Measurements from ENCODE around the gene PGD.
A peak's percentile ranks its signal among the peaks of the same experiment; 100 is the strongest.
"Not testable (repeated sequence)": the region's sequence is repeated elsewhere in the genome, so short reads cannot be mapped to it uniquely, and the experiment has no call there.

PGD gene

GRCh38 chr1:10399444-10399941, 629 bp downstream of the PGD start:
- DNase-seq (ENCODE audit: low spot score) = peak; percentile 44

DNA sequence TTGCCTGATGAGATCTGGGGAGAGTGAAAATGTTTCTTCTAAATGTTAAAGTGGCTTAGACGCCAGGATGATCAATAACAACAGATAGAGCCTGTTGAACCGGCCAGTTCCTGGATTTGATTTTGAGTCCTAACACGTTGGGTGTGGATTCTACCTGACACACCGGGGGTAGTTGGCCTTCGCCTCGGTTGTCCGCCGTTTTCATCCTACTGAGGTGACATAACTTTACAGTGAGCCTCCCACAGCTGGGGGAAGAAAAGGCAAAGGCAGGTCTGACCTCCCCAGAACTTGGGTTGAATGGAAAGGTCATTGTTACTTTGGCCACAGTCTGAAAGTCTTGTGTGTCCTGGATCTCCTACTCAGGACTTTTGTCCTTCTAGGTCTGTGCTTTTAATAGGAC, 1.1 kb downstream of the PGD start:
- DNase-seq (ENCODE audit: low spot score) = no peak

DNA sequence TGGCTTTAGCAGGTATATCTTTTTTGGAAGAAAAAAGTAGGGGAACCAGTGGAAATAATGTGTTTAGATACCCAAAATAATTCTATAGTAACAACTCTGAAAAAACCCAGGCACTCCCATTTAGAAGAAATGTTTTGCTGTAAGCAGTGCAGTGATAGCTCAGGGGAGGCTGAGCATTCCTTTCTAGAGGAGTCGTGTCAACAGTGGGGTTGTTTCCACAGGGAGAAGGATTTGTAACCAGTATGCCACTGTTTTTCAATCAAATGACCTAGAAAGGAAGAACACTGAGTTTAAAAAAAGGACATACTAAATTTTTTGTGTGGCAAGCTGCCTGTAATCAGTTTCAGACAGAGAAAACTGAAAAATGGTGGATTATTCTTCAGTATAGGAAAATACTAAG, 2.4 kb downstream of the PGD start:
- DNase-seq (ENCODE audit: low spot score) = no peak

GRCh38 chr1:10402729-10403274, 3.9 kb downstream of the PGD start:
- no peak for DNase-seq (ENCODE audit: low spot score)

- no peak for DNase-seq (ENCODE audit: low spot score)
These were observed 8.3 kb downstream of the PGD start for GRCh38 chr1:10407201-10407600.

DNA sequence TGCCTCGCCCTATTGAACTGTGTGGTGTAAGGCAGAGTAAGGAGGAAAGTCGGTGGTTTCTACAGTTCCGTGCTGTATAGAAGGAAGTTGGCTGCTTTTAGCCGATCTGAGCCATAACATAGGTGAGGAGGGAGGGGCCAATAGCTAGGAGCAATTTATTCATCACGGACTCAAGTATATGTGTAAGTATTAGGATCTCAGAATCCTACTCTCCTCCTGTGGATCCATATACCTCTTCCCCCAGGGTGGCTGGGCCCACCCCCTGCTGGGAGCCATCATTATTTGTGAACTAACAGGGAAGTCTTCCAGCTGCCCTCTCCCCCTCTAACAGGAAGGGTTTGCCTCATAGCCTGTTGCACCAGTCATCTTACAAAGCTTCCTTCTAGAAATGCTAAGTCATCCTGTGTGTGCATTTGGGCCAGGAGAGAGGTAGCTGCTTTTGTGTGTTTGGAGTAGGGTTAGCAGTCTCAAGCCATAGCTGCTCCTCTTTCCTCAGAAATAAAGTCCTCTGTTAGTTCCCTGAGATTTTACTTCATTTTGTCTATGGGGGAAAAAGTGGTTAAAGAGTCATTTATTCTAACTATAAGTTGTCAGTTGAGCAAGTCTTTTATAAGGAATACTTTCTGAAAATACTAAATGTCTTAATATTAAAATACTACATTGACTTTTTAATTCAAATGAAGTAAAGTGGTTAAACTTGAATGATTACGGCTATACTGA, 16.5 kb downstream of the PGD start:
- no peak for DNase-seq (ENCODE audit: low spot score)

DNA sequence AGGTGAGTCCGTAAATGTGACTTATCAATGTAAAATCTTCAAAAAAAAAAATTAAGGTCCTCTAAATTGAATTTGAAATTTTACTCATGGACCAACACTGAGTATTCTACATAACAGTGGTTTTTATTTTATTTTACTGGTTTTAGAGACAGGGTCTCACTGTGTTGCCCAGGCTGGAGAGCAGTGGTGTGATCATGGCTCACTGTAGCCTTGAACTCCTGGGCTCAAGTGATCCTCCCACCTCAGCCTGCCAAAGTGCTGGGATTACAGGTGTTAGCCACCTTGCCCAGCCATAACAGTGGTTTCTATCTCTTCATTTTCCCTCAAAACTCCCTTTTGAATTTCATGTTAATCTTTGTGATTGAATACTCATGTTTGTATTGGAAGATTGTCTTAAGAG, 17.1 kb downstream of the PGD start:
- DNase-seq (ENCODE audit: low spot score) = not testable (repeated sequence)

DNA sequence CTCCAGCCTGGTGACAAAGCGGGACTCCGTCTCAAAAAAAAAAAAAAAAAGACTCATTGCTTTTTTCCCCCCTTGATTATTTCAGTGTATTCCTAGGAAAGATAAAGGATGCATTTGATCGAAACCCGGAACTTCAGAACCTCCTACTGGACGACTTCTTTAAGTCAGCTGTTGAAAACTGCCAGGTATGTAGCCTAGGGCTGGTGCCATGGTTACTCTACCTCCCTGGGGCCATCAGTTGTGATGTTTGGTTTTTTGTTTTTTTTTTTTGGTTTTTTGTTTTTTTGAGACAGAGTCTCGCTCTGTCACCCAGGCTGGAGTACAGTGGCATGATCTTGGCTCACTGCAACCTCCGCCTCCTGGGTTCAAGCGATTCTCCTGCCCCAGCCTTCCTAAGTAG, 19.9 kb downstream of the PGD start:
- DNase-seq (ENCODE audit: low spot score) = not testable (repeated sequence)

- no peak for DNase-seq (ENCODE audit: low spot score)
These were observed 20.5 kb downstream of the PGD start for GRCh38 chr1:10419351-10419750.

DNA sequence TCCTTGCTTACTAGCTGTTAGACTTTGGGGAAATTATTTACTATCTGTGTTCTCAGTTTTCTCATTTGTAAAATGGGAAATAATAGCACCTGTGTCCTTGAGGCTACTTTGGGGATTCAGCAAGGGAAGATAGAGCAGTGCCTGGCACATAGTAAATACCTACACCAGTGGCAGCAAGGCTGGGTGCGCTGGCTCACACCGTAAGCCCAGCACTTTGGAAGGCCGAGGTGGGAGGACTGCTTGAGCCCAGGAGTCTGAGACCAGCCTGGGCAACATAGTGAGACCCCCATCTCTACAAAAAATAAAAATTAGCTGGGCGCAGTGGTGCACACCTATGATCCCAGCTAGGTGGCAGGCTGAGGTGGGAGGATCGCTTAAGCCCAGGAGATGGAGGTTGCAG, 22.8 kb downstream of the PGD start:
- DNase-seq (ENCODE audit: low spot score) = no peak

DNA sequence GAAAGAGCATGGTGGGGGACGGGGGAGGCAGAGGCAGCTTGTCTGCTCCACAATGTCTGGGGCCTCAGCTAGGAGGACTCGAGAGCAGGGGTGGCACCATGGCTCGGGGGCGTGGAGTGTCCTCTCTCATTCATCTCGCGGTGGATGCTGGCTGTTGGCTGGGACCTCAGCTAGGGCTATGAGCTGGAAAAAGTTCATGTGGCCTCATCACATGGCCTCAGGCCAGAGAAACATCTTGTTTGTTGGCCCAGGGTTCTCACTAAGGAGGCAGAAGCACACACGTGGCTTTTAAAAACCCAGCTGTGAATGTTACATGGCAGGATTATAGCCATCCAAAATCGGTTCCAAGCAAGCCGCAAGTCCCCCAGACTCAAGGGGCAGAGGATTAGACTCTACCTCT, 25.2 kb downstream of the PGD start:
- DNase-seq (ENCODE audit: low spot score) = no peak

- no peak for DNase-seq (ENCODE audit: low spot score)
These were observed 25.8 kb downstream of the PGD start for GRCh38 chr1:10424651-10425050.

- not testable (repeated sequence) for DNase-seq (ENCODE audit: low spot score)
These were observed 27.1 kb downstream of the PGD start for GRCh38 chr1:10425826-10426534.

GRCh38 chr1:10426535-10426848, 27.6 kb downstream of the PGD start:
- not testable (repeated sequence) for DNase-seq (ENCODE audit: low spot score)

DNA sequence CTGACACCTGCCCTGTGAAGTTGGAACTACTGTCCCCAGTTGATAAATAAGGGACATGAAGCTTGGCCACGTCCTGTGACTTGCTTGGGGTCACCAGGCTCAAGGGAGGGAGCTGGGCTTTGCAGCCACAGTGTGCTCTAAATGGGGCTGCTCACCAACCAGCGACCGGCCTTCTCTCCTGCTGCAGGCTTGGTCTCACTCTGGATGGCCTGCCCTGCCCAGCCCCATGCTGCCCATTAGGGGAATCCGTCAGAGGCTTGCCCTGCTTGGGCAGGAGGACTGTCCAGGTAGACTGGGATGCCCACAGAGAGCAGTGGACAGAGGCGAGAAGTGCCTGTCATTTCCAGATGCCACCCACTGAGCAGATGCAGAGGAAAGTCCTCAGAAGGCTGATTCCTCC, 30.1 kb downstream of the PGD start:
- DNase-seq (ENCODE audit: low spot score) = no peak

GRCh38 chr1:10429868-10430215, 31.0 kb downstream of the PGD start:
- no peak for DNase-seq (ENCODE audit: low spot score)

GRCh38 chr1:10430216-10431069, 31.6 kb downstream of the PGD start, which contains the start of gene CENPS:
Gene CENPS (plus strand): TSS chr1:10430433. CDS start chr1:10430518, 85 bp downstream.
- DNase-seq (ENCODE audit: low spot score) = peak; percentile 83

DNA sequence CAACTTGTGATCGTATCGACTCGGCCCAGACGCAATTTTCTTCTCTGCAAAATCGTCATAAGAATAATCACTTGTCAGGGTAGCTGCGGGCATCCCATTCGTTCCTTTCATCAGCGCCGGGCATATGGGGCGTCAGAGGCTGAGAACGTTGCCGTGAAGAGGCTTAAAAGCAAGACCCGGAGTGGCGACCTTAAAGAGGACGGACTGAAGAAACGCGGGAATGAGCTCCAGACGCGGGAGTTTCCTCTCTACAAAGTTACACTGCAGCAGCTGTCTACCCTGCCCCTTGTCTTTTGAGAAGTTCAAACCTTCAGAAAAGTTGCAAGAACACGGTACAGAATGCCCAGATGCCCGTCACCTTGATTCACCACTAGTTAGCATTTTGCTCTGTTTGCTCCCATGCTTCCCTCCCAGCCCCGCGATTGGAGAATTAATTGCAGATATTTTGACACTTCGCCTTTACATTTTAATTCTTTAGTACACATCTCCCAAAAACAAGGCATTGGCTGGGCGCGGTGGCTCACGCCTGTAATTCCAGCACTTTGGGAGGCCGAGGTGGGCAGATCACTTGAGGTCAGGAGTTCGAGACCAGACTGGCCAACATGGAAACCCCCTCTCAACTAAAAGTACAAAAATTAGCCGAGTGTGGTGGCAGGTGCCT, 32.3 kb downstream of the PGD start:
- DNase-seq (ENCODE audit: low spot score) = no peak

DNA sequence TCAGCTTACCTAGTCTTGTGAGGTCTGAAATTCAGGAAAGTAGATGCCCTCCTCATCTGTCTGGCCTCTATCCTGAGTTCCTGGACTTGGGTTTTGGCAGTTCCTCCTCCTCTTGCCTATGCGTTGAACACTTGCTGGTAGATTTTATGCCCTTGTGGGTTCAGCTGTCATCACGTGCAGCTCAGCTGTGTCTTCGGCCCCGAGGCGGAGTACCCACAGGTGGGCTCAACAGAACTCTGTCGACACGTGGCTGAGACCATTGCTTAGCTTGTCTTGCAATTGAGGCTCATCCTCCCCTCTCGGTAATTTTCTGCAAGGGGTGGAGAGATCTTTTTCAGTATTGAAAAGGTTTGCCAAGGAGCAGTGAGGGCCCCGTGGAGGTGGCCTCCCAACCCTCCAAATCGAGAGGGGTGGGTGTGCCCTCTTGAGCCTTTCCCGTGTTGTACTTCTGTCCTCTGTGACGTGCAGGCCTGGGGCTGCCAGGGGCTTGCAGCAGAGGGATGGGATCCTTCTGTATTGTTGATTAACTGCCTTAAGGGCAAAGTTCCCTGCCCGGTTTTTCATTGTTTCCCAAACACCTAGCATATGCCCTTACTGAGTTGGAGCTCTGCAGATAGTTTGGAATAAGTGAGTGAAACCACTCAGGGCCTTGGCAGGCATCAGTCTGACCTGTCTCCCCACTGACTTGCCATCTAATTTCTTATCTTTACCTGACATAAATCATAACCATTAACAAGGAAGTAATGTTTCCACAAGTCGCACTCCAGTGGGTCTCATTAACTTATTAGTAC, 34.2 kb downstream of the PGD start:
- no peak for DNase-seq (ENCODE audit: low spot score)

GRCh38 chr1:10433790-10434189, 34.9 kb downstream of the PGD start:
- no peak for DNase-seq (ENCODE audit: low spot score)

DNA sequence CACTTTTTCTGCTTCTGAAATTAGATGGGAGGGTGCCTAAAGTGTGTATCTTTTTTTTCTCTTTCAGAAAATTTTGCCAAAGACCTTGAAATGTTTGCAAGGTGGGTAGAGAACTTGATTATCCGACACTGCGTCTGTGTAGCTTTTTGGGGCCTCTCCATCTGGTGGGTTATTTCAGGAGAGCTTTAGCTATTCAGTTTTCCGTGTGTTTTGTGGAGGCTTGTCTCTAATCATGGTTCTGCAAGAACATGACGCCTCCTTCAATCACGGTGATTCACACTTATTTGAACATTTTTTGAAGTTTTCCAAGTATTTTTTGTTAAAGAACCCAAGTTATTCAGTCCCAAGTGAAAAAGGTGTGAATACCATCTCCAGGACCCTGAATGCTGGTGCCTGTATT, 35.7 kb downstream of the PGD start:
- no peak for DNase-seq (ENCODE audit: low spot score)
